Activated T-cell treated with anti-CD3 and anti-CD28 coated beads, Interleukin-2, amount 50 U/mL, for 4 hours (primary cell): ENCODE results near the gene PPM1G. TPM values are rescaled to one million over a fixed set of nuclear protein-coding genes. Genes with fewer than 3 reads are reported as not detected.
"Not testable (repeated sequence)": the region's sequence is repeated elsewhere in the genome, so short reads cannot be mapped to it uniquely, and the experiment has no call there.

Experiments
- ATAC-seq, 2 donors: fragments of 200-7000 bp; cut with Tn5 transposase; one replicate each; pipeline ENCODE4 v1.10.0; 2021
- DNase-seq: peaks from one replicate; pipeline ENCODE4 v3.0.0-alpha.2; 2020
- H3K27me3 Mint-ChIP-seq: one replicate; pipeline ENCODE4 v1.8.0; 2021; ENCODE audit warnings: low read depth, mixed read lengths
- H3K36me3 Mint-ChIP-seq: one replicate; pipeline ENCODE4 v1.8.0; 2022; ENCODE audit warnings: mixed read lengths; ENCODE audit not compliant: insufficient read depth
- H3K4me1 Mint-ChIP-seq: one replicate; pipeline ENCODE4 v1.8.0; 2021; ENCODE audit warnings: low read depth, mixed read lengths
- H3K4me3 Mint-ChIP-seq: one replicate; pipeline ENCODE4 v1.8.0; 2021; ENCODE audit warnings: mild to moderate bottlenecking, moderate library complexity, mixed read lengths
- H3K9me3 Mint-ChIP-seq: one replicate; pipeline ENCODE4 v1.8.0; 2021; ENCODE audit warnings: mixed read lengths
- total RNA-seq, 3 donors: library from RNA; stranded (reverse); gene quantifications; one replicate each; pipeline ENCODE4 v1.2.1, GENCODE V29; 2021

Gene PPM1G
- total RNA-seq, 3 donors from 2014 or later: 177 to 208 (median 186) TPM

DNA sequence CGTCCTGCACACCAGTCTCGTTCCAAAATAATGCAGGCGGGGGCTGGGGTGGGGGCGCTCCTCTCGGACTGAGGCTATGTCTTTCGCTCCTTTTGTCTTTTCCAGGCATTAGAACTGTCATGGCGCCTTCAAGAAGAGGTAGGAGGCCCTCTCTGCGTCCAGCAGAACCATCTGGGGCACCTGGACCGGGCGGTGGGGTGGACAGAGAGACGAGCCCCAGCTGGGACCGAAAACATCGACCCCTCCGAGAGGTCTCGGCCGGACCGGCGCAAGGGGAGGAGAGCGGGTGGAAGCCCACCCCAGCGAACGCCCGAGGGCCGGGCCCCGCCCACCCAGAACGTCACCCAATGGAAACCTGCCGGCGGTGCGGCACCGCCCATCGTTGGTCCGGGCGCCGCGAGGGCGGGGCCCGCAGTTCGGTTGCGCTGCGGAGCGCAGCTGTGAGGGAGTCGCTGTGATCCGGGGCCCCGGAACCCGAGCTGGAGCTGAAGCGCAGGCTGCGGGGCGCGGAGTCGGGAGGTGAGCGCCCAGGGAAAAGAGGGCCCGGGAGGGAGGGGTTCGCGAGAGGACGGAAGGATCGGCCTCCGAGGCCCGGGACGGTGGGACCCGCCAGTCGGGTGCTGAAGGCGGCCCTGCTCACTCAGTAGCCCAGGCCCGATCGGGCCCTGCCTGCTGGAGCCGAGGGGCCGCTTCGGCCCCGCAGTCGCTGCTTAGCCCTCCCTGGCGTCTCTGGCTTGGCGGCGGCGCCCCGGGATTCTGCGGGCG, 19.0 kb upstream of the PPM1G start, which contains the start of gene NRBP1:
Gene NRBP1, plus strand, starts transcription at position 419 of the 765 bp plus-strand sequence. CDS start 4,643 bp downstream, outside the sequence.
- Mint-ChIP-seq H3K9me3 (no peaks in the 10 kb centered on the region), H3K4me1 (peaks cover 30% of the 10 kb centered on the region), H3K36me3 (peaks cover 8% of the 10 kb centered on the region), H3K4me3 (peak within 1 kb of the TSS; percentile 98), H3K27me3 (no peaks in the 10 kb centered on the region)
- peak; percentile 89 for DNase-seq
- ATAC-seq: peak; percentile 93

DNA sequence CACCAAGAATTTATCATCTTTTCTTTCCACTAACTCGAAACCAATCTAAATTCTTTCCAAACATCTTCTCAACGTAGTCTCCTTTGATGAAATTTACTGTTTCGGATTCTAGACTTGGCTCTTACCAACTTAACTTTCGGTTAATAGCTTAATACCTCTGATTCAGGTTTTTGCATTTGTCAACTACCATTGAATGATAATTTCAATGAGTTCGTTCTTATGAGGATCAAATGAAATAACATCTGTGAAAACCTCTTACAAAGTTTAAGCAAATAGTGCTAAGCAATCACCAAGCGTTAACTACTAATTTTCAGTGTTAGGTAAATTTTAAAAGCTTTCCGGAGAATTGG, 18.4 kb upstream of the PPM1G start:
- H3K4me3 Mint-ChIP-seq: peak overlapping the region; percentile 98
- DNase-seq (no peak), ATAC-seq (no peak)
- peaks cover 4% of the 10 kb centered on the region for H3K36me3 Mint-ChIP-seq
- H3K4me1 Mint-ChIP-seq: peaks cover 26% of the 10 kb centered on the region
- no peaks in the 10 kb centered on the region for H3K9me3 Mint-ChIP-seq
- no peaks in the 10 kb centered on the region for H3K27me3 Mint-ChIP-seq

DNA sequence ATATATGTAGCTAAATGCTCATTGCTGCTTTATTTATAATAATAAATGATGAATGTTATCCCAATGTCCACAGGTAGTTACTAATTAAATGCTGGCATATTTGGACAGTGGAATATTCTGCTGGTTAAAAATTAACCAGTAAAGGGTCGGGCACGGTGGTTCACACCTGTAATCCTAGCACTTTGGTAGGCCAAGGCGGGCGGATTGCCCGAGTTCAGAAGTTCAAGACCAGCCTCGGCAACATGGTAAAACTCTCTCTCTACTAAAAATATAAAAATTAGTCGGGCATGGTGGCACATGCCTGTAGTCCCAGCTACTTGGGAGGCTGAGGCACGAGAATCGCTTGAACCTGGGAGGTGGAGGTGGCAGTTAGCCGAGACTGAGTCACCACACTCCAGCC, 15.6 kb upstream of the PPM1G start:
- H3K4me3 Mint-ChIP-seq, H3K9me3 Mint-ChIP-seq, DNase-seq, ATAC-seq, H3K27me3 Mint-ChIP-seq, H3K36me3 Mint-ChIP-seq: not testable (repeated sequence)
- H3K4me1 Mint-ChIP-seq: peaks cover 13% of the 10 kb centered on the region

DNA sequence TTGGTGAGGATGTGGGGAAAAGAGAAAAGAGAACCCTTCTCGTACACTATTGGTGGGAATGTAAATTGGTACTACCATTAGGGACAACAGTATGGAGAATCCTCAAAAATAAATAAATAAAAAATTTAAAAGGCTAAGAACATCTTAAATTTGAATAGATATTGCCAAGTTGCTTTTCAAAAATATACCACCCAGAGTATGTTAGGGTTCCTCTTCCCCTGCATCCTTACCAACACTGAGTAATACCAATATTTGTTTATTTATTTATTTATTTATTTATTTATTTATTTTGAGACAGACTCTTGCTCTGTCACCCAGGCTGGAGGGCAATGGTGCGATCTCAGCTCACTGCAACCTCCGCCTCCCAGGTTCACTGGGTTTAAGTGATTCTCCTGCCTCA, 13.6 kb upstream of the PPM1G start:
- no peaks in the 10 kb centered on the region for H3K36me3 Mint-ChIP-seq
- no peaks in the 10 kb centered on the region for H3K27me3 Mint-ChIP-seq
- H3K4me1 Mint-ChIP-seq: peaks cover 4% of the 10 kb centered on the region
- H3K4me3 Mint-ChIP-seq: no peak overlapping the region
- H3K9me3 Mint-ChIP-seq: no peaks in the 10 kb centered on the region
- ATAC-seq (no peak), DNase-seq (no peak)

DNA sequence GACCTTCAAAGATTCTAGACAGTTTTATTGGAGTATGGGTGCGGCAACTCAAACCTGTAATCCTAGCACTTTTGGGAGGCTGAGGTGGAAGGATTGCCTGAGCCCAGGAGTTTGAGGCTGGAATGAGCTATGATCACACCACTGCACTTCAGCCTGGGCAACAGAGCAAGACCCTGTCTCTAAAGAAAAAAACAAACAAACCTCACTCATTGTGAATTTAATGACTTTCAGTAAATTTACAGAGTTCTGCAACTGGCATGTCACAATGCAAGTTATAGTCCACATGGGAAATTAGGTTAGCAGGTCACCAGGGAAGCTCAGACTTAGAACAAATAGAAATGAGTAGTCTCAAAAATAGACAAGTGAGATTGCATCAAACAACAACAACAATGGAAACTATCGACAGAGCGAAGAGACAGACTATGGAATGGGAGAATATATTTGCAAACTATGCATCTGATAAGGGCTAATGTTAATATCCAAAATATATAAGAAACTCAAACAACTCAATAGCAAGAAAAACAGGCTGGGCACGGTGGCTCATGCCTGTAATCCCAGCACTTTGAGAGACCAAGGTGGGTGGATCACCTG, 12.4 kb upstream of the PPM1G start:
- no peak for ATAC-seq
- no peak for DNase-seq
- Mint-ChIP-seq H3K9me3 (no peaks in the 10 kb centered on the region), H3K27me3 (no peaks in the 10 kb centered on the region), H3K36me3 (no peaks in the 10 kb centered on the region), H3K4me3 (no peak overlapping the region), H3K4me1 (no peaks in the 10 kb centered on the region)

DNA sequence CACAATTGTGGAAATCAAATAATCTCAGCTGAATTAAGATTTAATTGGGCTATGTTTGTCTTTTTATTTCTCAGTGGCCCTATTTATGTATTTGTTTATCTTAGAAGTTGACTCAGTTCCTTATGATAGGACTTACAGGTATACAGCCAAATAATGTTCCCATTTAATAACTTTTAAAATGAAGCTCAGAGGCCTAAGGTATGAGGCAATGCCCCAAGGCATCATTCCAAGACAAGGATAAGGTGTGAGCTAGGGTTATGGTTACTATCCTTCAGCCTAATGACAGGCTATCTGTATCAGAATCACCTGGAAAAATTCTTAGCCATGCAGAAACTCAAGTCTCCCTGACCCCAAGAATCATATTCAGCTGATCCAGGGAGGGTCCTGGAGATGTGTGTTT, 11.6 kb upstream of the PPM1G start:
- no peaks in the 10 kb centered on the region for H3K27me3 Mint-ChIP-seq
- no peak overlapping the region for H3K4me3 Mint-ChIP-seq
- H3K4me1 Mint-ChIP-seq: no peaks in the 10 kb centered on the region
- H3K9me3 Mint-ChIP-seq: no peaks in the 10 kb centered on the region
- no peaks in the 10 kb centered on the region for H3K36me3 Mint-ChIP-seq
- ATAC-seq (no peak), DNase-seq (no peak)

DNA sequence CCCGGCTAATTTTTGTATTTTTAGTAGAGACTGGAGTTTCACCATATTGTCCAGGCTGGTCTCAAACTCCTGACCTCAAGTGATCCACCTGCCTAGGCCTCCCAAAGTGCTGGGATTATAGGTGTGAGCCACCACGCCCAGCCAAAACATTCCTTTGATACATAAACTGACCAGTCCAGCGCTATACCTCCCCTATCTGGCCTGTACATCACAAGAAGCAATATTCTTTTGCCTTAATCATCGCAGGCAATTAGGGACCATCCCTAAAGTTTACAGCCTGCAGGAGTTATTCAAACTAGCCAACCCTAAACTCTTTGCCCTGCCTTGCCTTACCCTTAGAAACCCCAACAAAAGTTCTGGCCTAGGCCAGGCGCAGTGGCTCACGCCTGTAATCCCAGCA, 6.8 kb upstream of the PPM1G start:
- H3K9me3 Mint-ChIP-seq: no peaks in the 10 kb centered on the region

DNA sequence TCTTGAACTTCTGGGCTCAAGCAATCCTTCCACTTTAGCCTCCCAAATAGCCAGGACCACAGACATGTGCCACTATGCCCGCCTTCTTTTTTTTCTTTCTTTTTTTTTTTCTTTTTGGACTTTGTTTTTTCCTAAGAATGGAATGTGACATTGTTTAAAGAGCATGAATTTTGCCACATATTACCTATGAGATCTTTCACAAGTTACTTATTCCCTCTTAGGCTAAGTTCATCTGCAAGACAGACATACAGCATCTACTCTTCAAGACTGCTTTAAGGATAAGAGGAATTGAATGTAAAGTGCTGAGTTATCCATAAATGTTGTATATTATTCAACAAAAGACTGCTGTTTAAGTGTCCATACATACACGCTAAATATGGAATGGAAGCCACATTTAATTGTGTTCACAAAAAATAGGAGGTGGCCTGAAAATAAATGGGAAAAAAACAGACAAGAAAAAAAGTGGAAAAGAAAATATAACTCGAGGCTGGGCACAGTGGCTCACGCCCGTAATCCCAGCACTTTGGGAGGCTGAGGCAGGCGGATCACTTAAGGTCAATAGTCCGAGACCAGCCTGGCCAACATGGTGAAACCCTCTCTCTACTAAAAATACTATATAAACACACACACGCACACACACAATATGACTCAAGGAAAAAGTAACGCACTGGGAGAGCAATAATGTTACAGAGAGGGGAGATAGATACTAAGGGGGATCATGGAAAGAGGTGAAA, 3.2 kb upstream of the PPM1G start:
- no peak overlapping the region for H3K4me3 Mint-ChIP-seq

More for the DNA sequence above, 6.8 kb upstream of the PPM1G start:
- peaks cover 2% of the 10 kb centered on the region for H3K4me1 Mint-ChIP-seq
- no peaks in the 10 kb centered on the region for H3K36me3 Mint-ChIP-seq
- H3K27me3 Mint-ChIP-seq: no peaks in the 10 kb centered on the region
- ATAC-seq (no peak), DNase-seq (no peak)
- H3K4me3 Mint-ChIP-seq: no peak overlapping the region

DNA sequence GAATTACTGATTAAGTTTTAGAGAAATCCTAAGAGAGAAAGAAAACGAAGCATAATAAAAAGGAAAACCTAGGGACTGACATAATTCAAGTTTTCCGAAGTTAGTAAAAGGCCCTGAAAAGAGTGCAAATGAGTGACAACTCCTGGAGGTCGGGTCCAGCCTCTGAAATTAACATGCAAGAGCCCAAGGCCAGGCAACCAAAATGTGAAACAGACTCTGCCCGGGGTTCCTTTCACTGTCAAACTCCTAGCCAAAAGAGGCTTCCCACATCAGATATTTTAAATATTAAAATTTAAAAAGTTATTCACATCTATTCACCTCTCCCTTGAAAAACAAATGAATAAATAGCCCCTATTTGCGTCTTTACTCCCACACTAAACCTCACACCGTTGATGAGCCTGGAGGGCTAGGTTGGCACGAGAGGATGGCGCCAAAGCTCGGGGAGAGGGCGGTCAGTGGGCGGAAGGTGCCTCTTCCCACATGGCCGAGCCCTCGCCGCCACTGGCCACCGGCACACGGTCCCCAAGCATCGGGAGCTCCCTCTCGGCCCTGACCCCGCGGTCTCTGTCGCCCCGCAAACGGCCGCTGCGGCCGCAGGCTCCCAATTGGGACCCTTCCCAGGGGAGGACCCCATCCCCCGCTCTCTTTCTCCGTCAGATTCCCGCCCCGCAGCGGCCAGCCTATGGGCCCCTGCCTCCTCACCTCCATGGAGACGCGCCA, 630 bp downstream of the PPM1G start:
- DNase-seq: no peak
- Mint-ChIP-seq H3K4me1 (peaks cover 34% of the 10 kb centered on the region), H3K4me3 (peak overlapping the region; percentile 89)

More for the DNA sequence above, 3.2 kb upstream of the PPM1G start:
- H3K36me3 Mint-ChIP-seq: peaks cover 3% of the 10 kb centered on the region
- H3K27me3 Mint-ChIP-seq: no peaks in the 10 kb centered on the region
- DNase-seq (no peak), ATAC-seq (no peak)
- no peaks in the 10 kb centered on the region for H3K9me3 Mint-ChIP-seq
- peaks cover 18% of the 10 kb centered on the region for H3K4me1 Mint-ChIP-seq

DNA sequence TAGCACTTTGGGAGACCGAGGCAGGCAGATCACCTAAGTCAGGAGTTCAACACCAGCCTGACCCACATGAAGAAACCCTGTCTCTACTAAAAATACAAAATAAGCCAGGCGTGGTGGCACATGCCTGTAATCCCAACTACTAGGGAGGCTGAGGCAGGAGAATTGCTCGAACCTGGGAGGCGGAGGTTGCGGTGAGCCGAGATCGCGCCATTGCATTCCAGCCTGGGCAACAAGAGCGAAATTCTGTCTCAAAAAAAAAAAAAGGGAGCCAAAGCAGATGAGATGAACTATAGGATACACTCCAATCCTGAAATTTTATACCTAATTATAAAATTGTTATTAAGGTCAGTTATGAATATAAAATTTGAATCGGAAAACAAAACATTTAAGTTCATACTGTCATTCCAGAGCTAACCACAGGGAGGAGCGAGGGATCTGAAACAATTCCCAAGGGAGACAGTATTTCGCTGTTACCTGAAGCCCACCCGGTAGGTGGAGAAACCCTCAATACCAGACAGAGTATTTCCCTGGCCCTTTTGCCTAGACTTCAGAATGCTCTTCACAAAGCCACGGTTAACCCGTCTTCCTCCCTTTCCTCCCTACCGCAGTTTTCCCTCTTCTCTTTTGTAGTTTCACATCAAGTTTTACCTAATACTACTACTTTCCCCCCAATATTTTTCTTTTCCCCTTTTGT, 1.4 kb downstream of the PPM1G start:
- H3K27me3 Mint-ChIP-seq: no peaks in the 10 kb centered on the region
- peaks cover 11% of the 10 kb centered on the region for H3K36me3 Mint-ChIP-seq
- peak overlapping the region; percentile 89 for H3K4me3 Mint-ChIP-seq
- ATAC-seq: no peak
- no peak for DNase-seq
- H3K4me1 Mint-ChIP-seq: peaks cover 37% of the 10 kb centered on the region
- H3K9me3 Mint-ChIP-seq: no peaks in the 10 kb centered on the region

More for the DNA sequence above, 630 bp downstream of the PPM1G start:
- Mint-ChIP-seq H3K27me3 (no peaks in the 10 kb centered on the region), H3K36me3 (peaks cover 8% of the 10 kb centered on the region), H3K9me3 (no peaks in the 10 kb centered on the region)
- peak; percentile 28 to 33 for ATAC-seq

DNA sequence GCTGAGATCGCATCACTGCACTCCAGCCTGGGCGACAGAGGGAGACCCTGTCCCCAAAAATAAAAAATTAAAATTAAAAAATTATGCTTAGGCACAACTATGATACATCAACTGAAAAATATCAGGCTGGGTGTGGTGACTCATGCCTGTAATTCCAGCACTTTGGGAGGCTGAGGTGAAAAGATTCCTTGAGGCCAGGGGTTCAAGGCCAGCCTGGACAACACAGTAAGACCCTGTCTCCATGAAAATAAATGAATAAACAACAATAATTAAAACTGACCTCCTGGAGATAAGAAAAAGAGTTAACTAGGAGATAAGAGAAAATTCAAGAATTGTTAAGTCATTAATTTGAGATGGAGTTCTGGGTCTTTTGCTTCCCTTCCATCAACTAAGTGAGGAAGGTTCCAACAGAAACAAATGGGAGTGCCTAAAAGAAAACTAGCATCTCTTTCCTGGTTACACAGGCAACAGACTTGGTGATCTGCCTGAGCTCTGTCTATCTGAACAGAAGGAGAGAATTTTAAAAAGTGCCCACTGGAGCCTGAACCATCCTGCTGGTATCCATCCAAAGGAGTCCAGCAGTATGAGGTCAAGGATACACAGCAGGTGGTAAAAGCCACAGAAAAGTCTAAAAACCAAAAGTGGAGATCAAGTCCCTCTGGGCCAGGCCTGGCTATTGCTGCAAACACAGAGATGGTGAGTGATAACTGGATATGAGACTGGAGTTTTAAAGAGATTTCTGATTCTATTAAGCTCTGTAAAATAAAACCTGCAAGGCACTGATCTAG, 8.8 kb downstream of the PPM1G start:
- DNase-seq (no peak), ATAC-seq (no peak)
- peaks cover 30% of the 10 kb centered on the region for H3K4me1 Mint-ChIP-seq
- no peaks in the 10 kb centered on the region for H3K27me3 Mint-ChIP-seq
- no peaks in the 10 kb centered on the region for H3K9me3 Mint-ChIP-seq
- H3K4me3 Mint-ChIP-seq: no peak overlapping the region
- peaks cover 10% of the 10 kb centered on the region for H3K36me3 Mint-ChIP-seq

DNA sequence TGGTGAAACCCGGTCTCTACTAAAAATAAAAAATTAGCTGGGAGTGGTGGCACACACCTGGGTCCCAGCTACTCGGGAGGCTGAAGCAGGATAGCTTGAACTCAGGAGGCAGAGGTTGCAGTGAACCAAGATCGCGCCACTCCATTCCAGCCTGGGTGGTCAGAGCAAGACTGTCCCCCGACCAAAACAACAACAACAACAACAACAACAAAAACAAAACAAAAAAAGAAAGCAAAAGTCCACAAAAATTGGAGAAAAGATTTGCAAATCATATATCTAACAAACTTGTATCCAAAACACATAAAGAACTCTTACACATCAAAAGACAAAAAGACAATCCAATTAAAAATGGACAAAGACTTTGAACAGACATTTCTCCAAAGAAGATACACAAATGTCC, 10.4 kb downstream of the PPM1G start:
- Mint-ChIP-seq H3K36me3 (peaks cover 10% of the 10 kb centered on the region), H3K9me3 (no peaks in the 10 kb centered on the region), H3K4me1 (peaks cover 30% of the 10 kb centered on the region), H3K4me3 (no peak overlapping the region), H3K27me3 (no peaks in the 10 kb centered on the region)
- DNase-seq (no peak), ATAC-seq (no peak)

DNA sequence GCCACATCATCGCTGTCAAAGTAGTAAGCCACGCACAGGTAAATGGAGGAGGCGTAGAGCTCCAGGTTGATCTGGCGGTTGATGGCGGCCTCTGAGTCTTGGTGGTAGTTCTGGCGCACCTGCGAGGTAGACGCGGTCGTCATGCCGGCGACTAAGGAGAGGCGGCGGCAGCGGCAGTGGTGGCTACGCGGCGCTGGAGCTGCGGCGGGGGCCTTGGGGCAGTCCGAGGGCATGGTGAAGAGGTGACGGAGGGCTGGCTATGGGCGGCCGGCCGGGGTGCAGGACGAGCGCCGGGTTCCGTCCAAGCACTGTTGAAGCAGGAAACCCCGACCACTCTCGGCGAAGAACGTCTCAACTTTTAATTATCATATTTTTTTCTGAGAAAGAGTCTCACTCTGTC, 16.2 kb downstream of the PPM1G start:
- no peak for ATAC-seq
- Mint-ChIP-seq H3K9me3 (no peaks in the 10 kb centered on the region), H3K4me3 (no peak overlapping the region), H3K27me3 (no peaks in the 10 kb centered on the region), H3K36me3 (peaks cover 24% of the 10 kb centered on the region), H3K4me1 (peaks cover 42% of the 10 kb centered on the region)
- no peak for DNase-seq
